Left lung (tissue), 10 donors: ENCODE results near the gene ADAMTS2. TPM values are rescaled to one million over a fixed set of nuclear protein-coding genes. Genes with fewer than 3 reads are reported as not detected.

Source experiments
- ATAC-seq: fragments of 200-7000 bp; cut with Tn5 transposase; one replicate; pipeline ENCODE4 v1.9.1; 2020; ENCODE audit warnings: moderate library complexity
- DNase-seq, 4 donors: peaks; one replicate each; pipeline ENCODE4 v3.0.0-alpha.2; 2013 to 2020
- H3K27ac ChIP-seq, 2 donors: fragments of 200-600 bp; sonication (generic) in 1 of 2; one replicate each; pipeline versions ENCODE4 v1.5.0 to v1.8.0; 2020 to 2021
- H3K27me3 ChIP-seq, 2 donors: fragments of 200-600 bp; sonication (generic) in 1 of 2; one replicate each; pipeline versions ENCODE4 v1.5.0 to v1.8.0; 2020 to 2021
- H3K36me3 ChIP-seq, 2 donors: fragments of 200-600 bp; sonication (generic) in 1 of 2; one replicate each; pipeline versions ENCODE4 v1.5.0 to v1.8.0; 2020 to 2021
- H3K4me1 ChIP-seq, 2 donors: fragments of 200-600 bp; one replicate each; pipeline ENCODE4 v1.8.0; 2021
- H3K4me3 ChIP-seq, 2 donors: fragments of 200-600 bp; sonication (generic) in 1 of 2; one replicate each; pipeline versions ENCODE4 v1.5.0 to v1.8.0; 2020 to 2021; ENCODE audit warnings: mild to moderate bottlenecking in 1 of 2
- H3K9me3 ChIP-seq, 2 donors: fragments of 200-600 bp; sonication (generic) in 1 of 2; one replicate each; pipeline versions ENCODE4 v1.5.0 to v1.8.0; 2020 to 2021
- intact Hi-C, 2 donors: fragments of 100-400 bp; cut with DNase I; formaldehyde crosslinking; loops; one replicate each; pipeline versions ENCODE4 v1.11.2 to v1.14.2; 2022
- polyA plus RNA-seq, 6 donors: library from polyadenylated mRNA; unstranded; fragments of 120-200 nt; gene quantifications; one replicate each; pipeline ENCODE4 v1.2.1, GENCODE V29; 2013; ENCODE audit not compliant: insufficient read length in 6 of 6
- total RNA-seq, 2 donors: library from RNA; stranded (reverse); fragmentation: NEBNext Ultra II Directional; extraction: Animal tissue kit (Norgen Biotek cat#: 25700); gene quantifications; one replicate each; pipeline ENCODE4 v1.2.1, GENCODE V29; 2021
- TF ChIP-seq, protein P1 (sequence below), 2 donors: fragments of 200-600 bp; sonication (generic) in 1 of 2; IDR thresholded peaks; one replicate each; pipeline versions ENCODE4 v1.5.0 to v1.8.0; 2021; ENCODE audit warnings: antibody characterized with exemption in 2 of 2
- donor health status: DM: no; HTN: yes; CAD: no.
- donor health status: DM: no; HTN: no; CAD: no.

The ADAMTS2 gene
- total and polyA plus RNA-seq, 8 donors, result 27.5 to 68.2 (median 36.0) TPM

DNA sequence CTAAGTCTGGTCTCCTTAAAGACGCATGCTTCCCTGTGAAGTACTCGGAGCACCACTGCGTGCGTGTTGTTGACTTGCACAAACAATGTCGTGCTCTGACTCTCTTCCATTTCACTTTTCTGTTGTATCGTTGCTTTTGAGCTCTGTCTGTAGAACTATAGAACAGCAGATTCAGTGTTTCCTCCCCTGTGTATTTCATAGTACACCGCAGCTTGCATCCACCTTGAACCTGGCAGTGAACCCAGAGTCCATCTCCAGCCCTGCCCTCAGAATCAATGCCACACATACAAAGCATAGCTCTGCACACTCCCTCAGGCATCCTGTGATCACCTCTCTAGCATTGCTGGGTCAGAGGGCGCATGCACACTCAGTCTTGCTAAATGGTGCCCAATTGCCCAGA, 37.2 kb upstream of the ADAMTS2 start:
- no peak for DNase-seq
- ATAC-seq, result no peak
- H3K27ac ChIP-seq, result no peak overlapping the region
- H3K9me3 ChIP-seq, result no peaks in the 10 kb centered on the region
- no peak overlapping the region for H3K4me3 ChIP-seq
- H3K4me1 ChIP-seq, result no peaks in the 10 kb centered on the region
- TF ChIP-seq, protein P1, sequence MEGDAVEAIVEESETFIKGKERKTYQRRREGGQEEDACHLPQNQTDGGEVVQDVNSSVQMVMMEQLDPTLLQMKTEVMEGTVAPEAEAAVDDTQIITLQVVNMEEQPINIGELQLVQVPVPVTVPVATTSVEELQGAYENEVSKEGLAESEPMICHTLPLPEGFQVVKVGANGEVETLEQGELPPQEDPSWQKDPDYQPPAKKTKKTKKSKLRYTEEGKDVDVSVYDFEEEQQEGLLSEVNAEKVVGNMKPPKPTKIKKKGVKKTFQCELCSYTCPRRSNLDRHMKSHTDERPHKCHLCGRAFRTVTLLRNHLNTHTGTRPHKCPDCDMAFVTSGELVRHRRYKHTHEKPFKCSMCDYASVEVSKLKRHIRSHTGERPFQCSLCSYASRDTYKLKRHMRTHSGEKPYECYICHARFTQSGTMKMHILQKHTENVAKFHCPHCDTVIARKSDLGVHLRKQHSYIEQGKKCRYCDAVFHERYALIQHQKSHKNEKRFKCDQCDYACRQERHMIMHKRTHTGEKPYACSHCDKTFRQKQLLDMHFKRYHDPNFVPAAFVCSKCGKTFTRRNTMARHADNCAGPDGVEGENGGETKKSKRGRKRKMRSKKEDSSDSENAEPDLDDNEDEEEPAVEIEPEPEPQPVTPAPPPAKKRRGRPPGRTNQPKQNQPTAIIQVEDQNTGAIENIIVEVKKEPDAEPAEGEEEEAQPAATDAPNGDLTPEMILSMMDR (IDR thresholded peaks at IDR 0.05), result no peak
- intact Hi-C loops, result no loop called here
- H3K36me3 ChIP-seq, result no peaks in the 10 kb centered on the region
- H3K27me3 ChIP-seq, result peaks cover 0 to 10% of the 10 kb centered on the region in 2 donors

DNA sequence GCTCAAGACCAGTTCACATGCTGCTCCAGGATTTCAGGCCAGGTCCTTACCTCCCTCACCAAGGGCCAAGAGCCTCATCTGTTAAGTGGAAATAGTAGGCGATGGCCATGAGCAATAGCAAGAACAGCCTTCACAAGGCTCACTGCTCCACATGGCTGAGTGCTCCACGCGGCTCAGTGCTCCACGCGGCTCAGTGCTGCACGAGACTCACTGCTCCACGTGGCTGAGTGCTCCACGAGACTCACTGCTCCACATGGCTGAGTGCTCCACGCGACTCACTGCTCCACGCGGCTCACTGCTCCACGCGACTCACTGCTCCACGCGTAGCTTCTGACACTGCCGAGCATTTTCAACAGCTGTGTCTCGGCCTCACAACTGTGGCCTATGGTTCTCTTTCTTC, 36.4 kb upstream of the ADAMTS2 start:
- no peak overlapping the region for H3K4me3 ChIP-seq
- TF ChIP-seq, protein P1 (IDR thresholded peaks at IDR 0.05), result no peak
- intact Hi-C loops, result no loop called here
- DNase-seq (no peak), ATAC-seq (no peak)
- peaks cover 0 to 2% of the 10 kb centered on the region in 2 donors for H3K27me3 ChIP-seq
- no peaks in the 10 kb centered on the region for H3K9me3 ChIP-seq
- H3K36me3 ChIP-seq, result no peaks in the 10 kb centered on the region
- no peak overlapping the region for H3K27ac ChIP-seq
- no peaks in the 10 kb centered on the region for H3K4me1 ChIP-seq

DNA sequence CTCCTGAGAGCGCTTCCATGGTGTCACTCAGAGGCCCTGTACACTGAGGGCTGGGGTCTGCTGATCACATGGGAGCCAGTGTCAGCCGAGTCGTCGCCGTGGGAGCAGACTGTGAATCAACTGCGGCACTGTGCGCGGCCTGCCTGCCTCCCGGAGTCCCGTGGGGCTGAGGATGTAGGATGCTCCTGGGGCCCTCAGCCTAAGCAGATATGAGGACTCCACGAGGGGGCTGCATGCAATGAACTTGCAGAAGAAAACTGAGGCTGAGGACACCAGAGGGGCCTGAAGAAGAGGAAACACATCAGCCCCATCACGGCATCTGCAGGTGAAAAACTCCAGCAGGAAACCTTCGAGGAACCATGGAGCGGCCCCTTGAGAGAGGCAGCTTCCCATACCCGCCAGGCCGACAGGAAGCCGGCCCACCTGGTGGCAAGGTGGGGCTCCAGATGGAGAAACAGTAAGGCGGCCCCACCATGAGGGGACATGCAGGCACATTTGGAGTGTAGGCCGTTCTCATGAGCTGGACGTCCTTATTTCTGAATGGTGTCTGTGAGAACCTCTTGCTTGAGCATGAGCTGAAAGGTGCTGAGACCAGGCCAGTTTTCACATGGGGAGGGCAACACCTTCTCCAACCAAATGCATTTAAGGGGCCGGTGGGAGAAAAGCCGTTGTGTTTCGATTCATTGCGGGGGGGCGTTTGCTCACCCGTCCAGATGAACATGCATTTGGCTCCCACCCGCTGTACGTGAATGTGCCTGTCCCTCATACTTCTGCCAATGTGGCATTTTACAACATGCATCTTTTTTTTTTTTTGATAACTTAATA, 35.2 kb upstream of the ADAMTS2 start:
- no peak for ATAC-seq
- no peaks in the 10 kb centered on the region for H3K27me3 ChIP-seq
- no peak for DNase-seq
- intact Hi-C loops, result no loop called here
- H3K4me1 ChIP-seq, result no peaks in the 10 kb centered on the region
- no peak overlapping the region for H3K4me3 ChIP-seq
- TF ChIP-seq, protein P1 (IDR thresholded peaks at IDR 0.05), result no peak
- H3K27ac ChIP-seq, result no peak overlapping the region
- no peaks in the 10 kb centered on the region for H3K9me3 ChIP-seq
- H3K36me3 ChIP-seq, result no peaks in the 10 kb centered on the region

DNA sequence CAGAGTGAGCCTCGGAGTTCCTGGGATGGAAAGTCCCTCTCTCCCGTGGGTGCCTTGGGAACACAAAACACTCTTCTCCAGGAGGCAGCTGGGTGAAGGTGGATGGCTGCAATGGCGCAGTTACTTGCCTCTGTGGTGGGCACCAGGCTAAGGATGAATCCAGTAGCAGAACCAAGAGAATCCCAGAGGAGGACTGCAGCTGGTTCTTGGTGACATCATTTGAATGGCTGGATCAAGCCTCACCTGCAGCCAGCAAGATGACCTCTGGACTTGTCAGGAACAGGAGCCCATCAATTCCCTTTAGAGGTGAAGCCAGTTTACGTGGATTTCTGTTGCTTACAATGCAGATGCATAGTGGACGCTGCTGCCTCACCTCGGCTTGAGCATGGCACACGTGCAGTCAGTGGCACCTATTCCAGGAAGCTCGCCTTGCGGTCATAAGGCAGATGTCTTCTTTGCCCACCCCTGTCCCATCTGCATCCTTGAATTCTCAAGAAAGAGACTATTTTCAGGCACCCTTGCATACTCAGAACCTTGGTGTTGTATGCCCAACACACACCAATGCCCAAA, 34.1 kb upstream of the ADAMTS2 start:
- ATAC-seq (no peak), DNase-seq (no peak)
- Histone ChIP-seq H3K27ac (no peak overlapping the region), H3K4me3 (no peak overlapping the region), H3K36me3 (no peaks in the 10 kb centered on the region), H3K27me3 (no peaks in the 10 kb centered on the region), H3K9me3 (no peaks in the 10 kb centered on the region), H3K4me1 (no peaks in the 10 kb centered on the region)
- TF ChIP-seq, protein P1 (IDR thresholded peaks at IDR 0.05), result no peak
- intact Hi-C loops, result no loop called here

DNA sequence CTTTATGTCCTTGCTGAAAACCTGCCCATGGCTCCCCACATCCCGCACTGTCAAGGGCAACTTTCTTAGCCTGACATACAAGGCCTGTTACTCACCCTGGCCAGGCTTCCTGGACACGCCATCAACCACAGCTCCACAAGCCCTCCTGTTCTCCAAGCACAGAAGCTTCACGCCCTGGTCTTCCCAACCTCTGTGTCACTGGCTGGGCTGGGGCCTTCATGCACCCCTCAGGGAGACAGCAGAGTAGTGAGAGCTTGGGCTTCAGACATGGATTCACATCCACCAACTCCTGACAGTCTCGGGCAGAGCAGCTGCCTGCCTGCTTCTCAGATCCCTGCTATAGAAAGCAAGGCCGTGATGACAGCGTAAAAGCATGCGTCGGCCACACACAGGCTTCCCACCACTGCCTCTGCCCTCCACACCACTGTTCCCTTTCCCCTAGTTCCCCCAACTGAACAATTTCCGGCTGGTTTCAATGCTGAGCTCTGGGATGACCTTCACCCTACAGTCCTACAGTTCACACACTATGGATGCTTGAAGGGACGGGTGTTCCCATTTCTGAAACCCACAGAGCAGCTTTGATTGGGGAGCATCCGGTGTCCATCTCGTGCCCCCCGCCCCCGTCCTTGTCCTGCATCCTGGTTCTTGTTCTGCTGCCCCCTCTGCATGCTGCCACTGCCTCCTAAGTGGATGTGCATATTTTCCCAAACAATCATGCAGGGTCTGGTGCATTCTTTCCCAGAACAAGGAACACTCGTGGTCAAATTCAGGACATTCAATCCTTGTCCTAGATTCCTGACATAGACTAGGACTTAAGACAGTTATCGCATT, 33.4 kb upstream of the ADAMTS2 start:
- DNase-seq (no peak), ATAC-seq (no peak)
- intact Hi-C loops, result no loop called here
- Histone ChIP-seq H3K27ac (no peak overlapping the region), H3K27me3 (no peaks in the 10 kb centered on the region), H3K36me3 (no peaks in the 10 kb centered on the region), H3K4me3 (no peak overlapping the region), H3K9me3 (no peaks in the 10 kb centered on the region), H3K4me1 (no peaks in the 10 kb centered on the region)
- TF ChIP-seq, protein P1 (IDR thresholded peaks at IDR 0.05), result no peak
